ENCODE measurements around the gene STAG1.

- TF ChIP-seq CTCF (IDR thresholded peaks at IDR 0.05) (no peak), POLR2A (IDR thresholded peaks at IDR 0.05) (no peak), POLR2AphosphoS5 (IDR thresholded peaks at IDR 0.05; ENCODE audit: insufficient read depth in 1 of 2, low read depth in 1 of 2) (no peak)
Measured at GRCh38 chr3:136645915-136646314, 106.3 kb downstream of the STAG1 start.

All from vagina (tissue), 2 donors.